ENCODE data around the gene TRAPPC2.
A peak's percentile ranks its signal among the peaks of the same experiment; 100 is the strongest.

The TRAPPC2 gene

DNA sequence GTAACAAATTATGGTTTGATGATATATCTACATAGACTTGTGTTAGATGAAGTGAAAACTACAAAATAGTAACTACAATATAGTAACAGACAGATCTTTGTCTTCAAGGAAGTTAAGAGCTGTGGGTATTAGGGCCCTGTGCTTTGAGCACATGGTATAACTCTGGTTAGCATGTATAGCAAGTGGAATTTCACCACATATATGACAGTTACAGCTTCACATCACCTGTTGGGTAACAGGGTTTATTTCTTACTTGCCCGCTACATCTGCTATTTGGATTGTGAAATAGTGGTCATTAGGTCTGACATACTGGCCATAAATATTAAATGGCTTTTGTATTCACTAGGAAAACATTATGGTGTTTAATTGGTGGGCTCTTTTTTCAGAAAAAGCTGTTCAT is 20.3 kb upstream of the TRAPPC2 start:
- Histone ChIP-seq H3K79me2 (ENCODE audit: insufficient read depth, low read length) (no peaks in the 10 kb centered on the region), H3K27ac (ENCODE audit: low read depth, low read length, poor library complexity, severe bottlenecking) (no peak overlapping the region), H3K9me2 (ENCODE audit: low read depth, low read length) (no peaks in the 10 kb centered on the region), H3K36me3 (ENCODE audit: insufficient read depth, low read length) (peaks cover 86% of the 10 kb centered on the region), H3K4me1 (ENCODE audit: insufficient read depth, low read length, severe bottlenecking) (peaks cover 38% of the 10 kb centered on the region), H3K27me3 (ENCODE audit: insufficient read depth, low read length) (no peaks in the 10 kb centered on the region), H4K20me1 (ENCODE audit: insufficient read depth, low read length) (no peaks in the 10 kb centered on the region), H2AFZ (ENCODE audit: low read length) (no peak overlapping the region), H3K4me2 (ENCODE audit: low read length) (no peak overlapping the region), H3F3A (ENCODE audit: insufficient read depth, low read length) (no peaks in the 10 kb centered on the region), H3K9me3 (ENCODE audit: low read length) (no peaks in the 10 kb centered on the region), H3K4me3 (ENCODE audit: low read depth, low read length, poor library complexity, severe bottlenecking) (no peak overlapping the region), H3K9ac (ENCODE audit: low read length) (no peak overlapping the region)
- TF ChIP-seq, protein P1, sequence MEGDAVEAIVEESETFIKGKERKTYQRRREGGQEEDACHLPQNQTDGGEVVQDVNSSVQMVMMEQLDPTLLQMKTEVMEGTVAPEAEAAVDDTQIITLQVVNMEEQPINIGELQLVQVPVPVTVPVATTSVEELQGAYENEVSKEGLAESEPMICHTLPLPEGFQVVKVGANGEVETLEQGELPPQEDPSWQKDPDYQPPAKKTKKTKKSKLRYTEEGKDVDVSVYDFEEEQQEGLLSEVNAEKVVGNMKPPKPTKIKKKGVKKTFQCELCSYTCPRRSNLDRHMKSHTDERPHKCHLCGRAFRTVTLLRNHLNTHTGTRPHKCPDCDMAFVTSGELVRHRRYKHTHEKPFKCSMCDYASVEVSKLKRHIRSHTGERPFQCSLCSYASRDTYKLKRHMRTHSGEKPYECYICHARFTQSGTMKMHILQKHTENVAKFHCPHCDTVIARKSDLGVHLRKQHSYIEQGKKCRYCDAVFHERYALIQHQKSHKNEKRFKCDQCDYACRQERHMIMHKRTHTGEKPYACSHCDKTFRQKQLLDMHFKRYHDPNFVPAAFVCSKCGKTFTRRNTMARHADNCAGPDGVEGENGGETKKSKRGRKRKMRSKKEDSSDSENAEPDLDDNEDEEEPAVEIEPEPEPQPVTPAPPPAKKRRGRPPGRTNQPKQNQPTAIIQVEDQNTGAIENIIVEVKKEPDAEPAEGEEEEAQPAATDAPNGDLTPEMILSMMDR (IDR thresholded peaks at IDR 0.05; ENCODE audit: low read length), result no peak
- TF ChIP-seq EZH2 (IDR thresholded peaks at IDR 0.05; ENCODE audit: borderline replicate concordance, low read length), result no peak

DNA sequence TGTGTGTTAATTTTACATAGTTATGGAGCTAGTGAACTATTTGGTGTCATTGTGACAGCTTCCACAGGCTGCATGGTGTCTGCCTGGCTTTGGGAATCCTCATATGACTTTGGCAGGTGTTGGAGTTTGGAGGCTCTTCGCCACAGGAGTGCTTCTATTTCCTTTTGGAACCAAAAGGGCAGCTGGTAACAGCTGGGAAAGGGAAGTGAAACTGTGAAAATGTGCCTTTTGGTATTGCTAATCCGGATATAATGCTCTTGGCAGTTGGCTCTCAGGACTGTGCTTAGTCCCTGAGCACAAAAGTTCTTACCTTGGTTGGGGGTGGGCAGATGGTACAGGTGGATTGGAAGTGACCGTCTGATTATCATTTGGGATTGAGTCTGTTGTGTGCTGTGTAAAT is 18.2 kb upstream of the TRAPPC2 start:
- Histone ChIP-seq H3K27ac (ENCODE audit: low read depth, low read length, poor library complexity, severe bottlenecking) (peak overlapping the region; percentile 19), H3K9me3 (ENCODE audit: low read length) (no peaks in the 10 kb centered on the region), H3K4me2 (ENCODE audit: low read length) (no peak overlapping the region), H3K4me1 (ENCODE audit: insufficient read depth, low read length, severe bottlenecking) (peaks cover 17% of the 10 kb centered on the region), H2AFZ (ENCODE audit: low read length) (no peak overlapping the region), H3K9me2 (ENCODE audit: low read depth, low read length) (no peaks in the 10 kb centered on the region), H4K20me1 (ENCODE audit: insufficient read depth, low read length) (no peaks in the 10 kb centered on the region), H3K27me3 (ENCODE audit: insufficient read depth, low read length) (no peaks in the 10 kb centered on the region), H3K79me2 (ENCODE audit: insufficient read depth, low read length) (no peaks in the 10 kb centered on the region), H3K36me3 (ENCODE audit: insufficient read depth, low read length) (peaks cover 82% of the 10 kb centered on the region), H3F3A (ENCODE audit: insufficient read depth, low read length) (no peaks in the 10 kb centered on the region), H3K4me3 (ENCODE audit: low read depth, low read length, poor library complexity, severe bottlenecking) (no peak overlapping the region), H3K9ac (ENCODE audit: low read length) (no peak overlapping the region)
- no peak for TF ChIP-seq EZH2 (IDR thresholded peaks at IDR 0.05; ENCODE audit: borderline replicate concordance, low read length)
- TF ChIP-seq, protein P1 (IDR thresholded peaks at IDR 0.05; ENCODE audit: low read length), result no peak

DNA sequence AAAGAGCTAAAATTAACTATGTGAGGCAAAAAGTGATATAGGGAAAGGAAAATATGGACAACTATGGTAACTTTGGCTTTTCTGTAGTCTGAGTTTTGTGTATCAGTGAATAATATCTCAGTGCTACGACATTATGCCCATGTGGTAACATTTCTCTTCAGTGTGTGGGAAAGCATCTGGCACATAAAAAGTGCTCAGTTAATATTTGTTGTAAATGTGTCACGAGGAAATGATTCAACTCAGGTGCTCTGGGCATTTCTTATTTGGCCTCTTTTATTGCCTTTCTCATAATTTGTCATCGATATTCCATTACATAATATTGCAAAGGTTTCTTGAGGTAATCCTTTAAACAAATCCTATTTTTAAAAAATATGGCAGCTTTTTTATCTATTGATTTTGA is 17.7 kb upstream of the TRAPPC2 start:
- Histone ChIP-seq H3F3A (ENCODE audit: insufficient read depth, low read length) (no peaks in the 10 kb centered on the region), H3K36me3 (ENCODE audit: insufficient read depth, low read length) (peaks cover 80% of the 10 kb centered on the region), H3K9me3 (ENCODE audit: low read length) (no peaks in the 10 kb centered on the region), H3K27ac (ENCODE audit: low read depth, low read length, poor library complexity, severe bottlenecking) (no peak overlapping the region), H4K20me1 (ENCODE audit: insufficient read depth, low read length) (no peaks in the 10 kb centered on the region), H2AFZ (ENCODE audit: low read length) (no peak overlapping the region), H3K9me2 (ENCODE audit: low read depth, low read length) (no peaks in the 10 kb centered on the region), H3K9ac (ENCODE audit: low read length) (no peak overlapping the region), H3K4me3 (ENCODE audit: low read depth, low read length, poor library complexity, severe bottlenecking) (no peak overlapping the region), H3K4me1 (ENCODE audit: insufficient read depth, low read length, severe bottlenecking) (peaks cover 17% of the 10 kb centered on the region), H3K79me2 (ENCODE audit: insufficient read depth, low read length) (no peaks in the 10 kb centered on the region), H3K27me3 (ENCODE audit: insufficient read depth, low read length) (no peaks in the 10 kb centered on the region), H3K4me2 (ENCODE audit: low read length) (no peak overlapping the region)
- no peak for TF ChIP-seq EZH2 (IDR thresholded peaks at IDR 0.05; ENCODE audit: borderline replicate concordance, low read length)
- TF ChIP-seq, protein P1 (IDR thresholded peaks at IDR 0.05; ENCODE audit: low read length), result no peak
